ENCODE measurements around the gene RUNX2. TPM values are rescaled to one million over a fixed set of nuclear protein-coding genes. Genes with fewer than 3 reads are reported as not detected.

RUNX2 gene
- total and polyA plus RNA-seq, 2 of the 8 experiments (the other 6 are each of a cell fraction or from before 2014, with no cell fraction given): 0.26 to 1.2 TPM

DNA sequence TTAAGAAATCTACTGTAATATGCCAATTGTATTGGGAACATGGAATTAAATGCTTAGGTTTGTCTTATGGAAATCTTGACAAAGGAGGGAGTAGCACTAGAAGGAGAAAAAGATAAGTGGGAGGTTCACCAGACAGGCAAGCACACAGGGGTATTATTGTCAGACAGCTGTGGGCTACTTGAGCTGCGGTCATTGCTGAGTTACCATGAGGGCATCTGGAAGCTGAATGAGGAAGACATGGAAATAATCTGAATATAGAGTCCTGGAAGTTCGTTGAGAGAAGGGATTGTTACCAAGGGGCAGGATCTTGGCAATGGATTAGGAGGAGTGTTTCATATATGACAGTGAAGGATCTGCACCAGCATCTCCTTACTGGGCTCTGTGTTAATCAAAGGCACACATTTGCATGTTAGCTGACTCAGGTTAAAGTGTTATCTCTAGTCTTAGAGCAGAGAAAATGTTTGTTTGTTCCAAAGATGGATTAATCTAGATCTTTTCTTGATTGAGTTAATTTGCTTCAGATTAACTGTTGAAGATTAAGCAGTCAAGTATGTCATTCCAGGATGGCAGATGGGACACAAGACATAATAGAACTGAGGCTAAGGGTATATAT is 102.6 kb downstream of the RUNX2 start (continued):
- TF ChIP-seq BCL11A (IDR thresholded peaks at IDR 0.05; ENCODE audit: low read depth in 2 of 2, low read length in 2 of 2): no peak
- no peak for TF ChIP-seq NRF1 (IDR thresholded peaks at IDR 0.05; ENCODE audit: low read depth, low read length)
- no peak for TF ChIP-seq NANOG (IDR thresholded peaks at IDR 0.05; ENCODE audit: insufficient read depth, low read depth, low read length, poor library complexity, severe bottlenecking)

Data from H1 (cell line).